ENCODE measurements around the gene TP53I13.

TP53I13 gene

GRCh38 chr17:29567304-29567553 is 1.3 kb upstream of the TP53I13 start:
- no peak for DNase-seq (ENCODE audit: low read depth in 3 of 3)

GRCh38 chr17:29567554-29568330 is 759 bp upstream of the TP53I13 start:
- peak in 2 of 3 donors; percentile 69 to 73 for DNase-seq (ENCODE audit: low read depth in 3 of 3)

- no peak for DNase-seq (ENCODE audit: low read depth in 3 of 3)
Observed at GRCh38 chr17:29569245-29569950, 897 bp downstream of the TP53I13 start.

GRCh38 chr17:29570521-29570920 is 2.0 kb downstream of the TP53I13 start:
- DNase-seq (ENCODE audit: low read depth in 3 of 3), result no peak

GRCh38 chr17:29571486-29571882 is 3.0 kb downstream of the TP53I13 start:
- no peak for DNase-seq (ENCODE audit: low read depth in 3 of 3)

- DNase-seq (ENCODE audit: low read depth in 3 of 3), result no peak
Observed at GRCh38 chr17:29571883-29572681, 3.6 kb downstream of the TP53I13 start.

- DNase-seq (ENCODE audit: low read depth in 3 of 3), result peak in 1 of 3 donors; percentile 44
Observed at GRCh38 chr17:29572691-29573557, 4.4 kb downstream of the TP53I13 start.

GRCh38 chr17:29573558-29573869 is 5.0 kb downstream of the TP53I13 start:
- no peak for DNase-seq (ENCODE audit: low read depth in 3 of 3)

GRCh38 chr17:29573871-29574731 is 5.6 kb downstream of the TP53I13 start:
- no peak for DNase-seq (ENCODE audit: low read depth in 3 of 3)

GRCh38 chr17:29574732-29575510 is 6.4 kb downstream of the TP53I13 start:
- no peak for DNase-seq (ENCODE audit: low read depth in 3 of 3)

- DNase-seq (ENCODE audit: low read depth in 3 of 3), result no peak
Observed at GRCh38 chr17:29575511-29576213, 7.2 kb downstream of the TP53I13 start.

GRCh38 chr17:29576214-29577000 is 7.9 kb downstream of the TP53I13 start:
- no peak for DNase-seq (ENCODE audit: low read depth in 3 of 3)

- DNase-seq (ENCODE audit: low read depth in 3 of 3), result no peak
Observed at GRCh38 chr17:29577001-29577370, 8.5 kb downstream of the TP53I13 start.

- DNase-seq (ENCODE audit: low read depth in 3 of 3), result no peak
Observed at GRCh38 chr17:29577385-29578211, 9.1 kb downstream of the TP53I13 start.

- no peak for DNase-seq (ENCODE audit: low read depth in 3 of 3)
Observed at GRCh38 chr17:29578626-29579485, 10.4 kb downstream of the TP53I13 start.

- peak; percentile 80 to 84 (median 83) for DNase-seq (ENCODE audit: low read depth in 3 of 3)
Observed at GRCh38 chr17:29579866-29580771, 11.6 kb downstream of the TP53I13 start.
